Endothelial cell of umbilical vein (primary cell): ENCODE data around the gene RNF222. TPM values are rescaled to one million over a fixed set of nuclear protein-coding genes. Genes with fewer than 3 reads are reported as not detected.

ENCODE experiments used
- BruUV-seq: library from RNA; stranded (reverse); fragments of 400-500 nt; replicated peaks from 2 replicates; lab custom pipeline; 2021; lab: Mats Ljungman, UMichigan
- CTCF ChIA-PET: fragments of 300-600, 350-600 bp; sonication (Branson Sonifier 250); formaldehyde crosslinking; loops from one replicate; lab custom pipeline; 2021; ENCODE audit warnings: antibody characterized with exemption, inconsistent platforms; lab: Charles Lee
- POLR2A ChIA-PET: fragments of 300-600, 350-600 bp; sonication (Branson Sonifier 250); formaldehyde crosslinking; loops from one replicate; lab custom pipeline; 2021; ENCODE audit warnings: antibody characterized with exemption, inconsistent platforms; lab: Charles Lee
- DNase-seq: peaks from one replicate; pipeline ENCODE4 v3.0.0-alpha.2; 2011; ENCODE audit warnings: low read depth, low spot score
- FAIRE-seq: peaks from 2 replicates; lab custom pipeline; 2011; peaks lifted over from hg19 to GRCh38; lab: Jason Lieb, UNC
- H2AFZ ChIP-seq: 2 replicates; pipeline ENCODE4 v1.6.0; 2012; ENCODE audit warnings: low read depth, low read length, control low read depth, inconsistent platforms
- H3K27ac ChIP-seq: 2 replicates; pipeline ENCODE4 v1.5.1; 2011; ENCODE audit warnings: low read depth, mild to moderate bottlenecking, control low read depth, low read length, moderate library complexity; ENCODE audit not compliant: insufficient read depth
- H3K27me3 ChIP-seq, 2 experiments: 2 replicates each; pipeline versions ENCODE4 v1.6.0 to v1.6.1; 2011; ENCODE audit warnings: low read length in 2 of 2, mixed read lengths in 1 of 2; ENCODE audit not compliant: control insufficient read depth in 2 of 2, insufficient read depth in 2 of 2
- H3K36me3 ChIP-seq, 2 experiments: 2 replicates in 1 of 2; 3 replicates in 1 of 2; pipeline ENCODE4 v1.5.1; 2011; ENCODE audit warnings: low read length in 2 of 2, mild to moderate bottlenecking in 1 of 2, moderate library complexity in 1 of 2; ENCODE audit not compliant: control insufficient read depth in 2 of 2, insufficient read depth in 2 of 2; ENCODE audit errors: extremely low read depth in 1 of 2
- H3K4me1 ChIP-seq: 3 replicates; pipeline ENCODE4 v1.5.1; 2011; ENCODE audit warnings: mild to moderate bottlenecking, low read length; ENCODE audit not compliant: control insufficient read depth, insufficient read depth; ENCODE audit errors: extremely low read depth
- H3K4me2 ChIP-seq: 2 replicates; pipeline ENCODE4 v1.6.1; 2011; ENCODE audit warnings: low read length, control low read depth, mixed read lengths; ENCODE audit not compliant: insufficient read depth
- H3K4me3 ChIP-seq, 3 experiments: fragments of 200-600 bp in 1 of 3; sonication (generic), shearing (Covaris generic) in 1 of 3; replicated peaks in 1 of 3; 2 replicates each; pipeline ENCODE4 v1.5.1; 2011 to 2016; ENCODE audit warnings: control low read depth in 3 of 3, low read length in 3 of 3, mild to moderate bottlenecking in 2 of 3, inconsistent platforms in 1 of 3, low read depth in 1 of 3, moderate library complexity in 1 of 3; ENCODE audit not compliant: insufficient read depth in 1 of 3
- H3K79me2 ChIP-seq: 2 replicates; pipeline ENCODE4 v1.6.0; 2012; ENCODE audit warnings: low read length, inconsistent platforms; ENCODE audit not compliant: control insufficient read depth, insufficient read depth
- H3K9ac ChIP-seq: replicated peaks from 2 replicates; pipeline ENCODE3; 2011; ENCODE audit warnings: low read length, control low read depth; ENCODE audit not compliant: insufficient read depth; ENCODE audit errors: extremely low read depth
- H3K9me1 ChIP-seq: replicated peaks from 3 replicates; pipeline ENCODE4 v1.6.0; 2011; ENCODE audit warnings: mild to moderate bottlenecking, low read length; ENCODE audit not compliant: control insufficient read depth, insufficient read depth; ENCODE audit errors: extremely low read depth
- H3K9me3 ChIP-seq: replicated peaks from 2 replicates; pipeline ENCODE4 v1.5.1; 2012; ENCODE audit warnings: low read length, inconsistent platforms; ENCODE audit not compliant: control insufficient read depth, insufficient read depth
- H4K20me1 ChIP-seq: replicated peaks from 2 replicates; pipeline ENCODE3; 2011; ENCODE audit warnings: mild to moderate bottlenecking, low read length; ENCODE audit not compliant: control insufficient read depth, insufficient read depth; ENCODE audit errors: extremely low read depth
- CTCF ChIP-seq, 2 donors: IDR thresholded peaks; 1 replicate in 1 of 2; 2 replicates in 1 of 2; pipeline ENCODE4 v1.5.1; 2011; ENCODE audit warnings: low read length in 2 of 2, mild to moderate bottlenecking in 2 of 2, moderate library complexity in 2 of 2, control low read depth in 1 of 2, inconsistent platforms in 1 of 2, low read depth in 1 of 2; ENCODE audit not compliant: insufficient read depth in 1 of 2; ENCODE audit errors: extremely low read depth in 1 of 2
- EZH2 ChIP-seq: IDR thresholded peaks from 2 replicates; pipeline ENCODE4 v1.6.1; 2012; ENCODE audit warnings: borderline replicate concordance, low read depth, mild to moderate bottlenecking, moderate library complexity, low read length, inconsistent platforms; ENCODE audit not compliant: severe bottlenecking
- FOS ChIP-seq: IDR thresholded peaks from 2 replicates; pipeline ENCODE4 v1.6.1; 2011; ENCODE audit warnings: mild to moderate bottlenecking, low read length, moderate library complexity, borderline replicate concordance; ENCODE audit not compliant: insufficient read depth
- JUN ChIP-seq: IDR thresholded peaks from 2 replicates; pipeline ENCODE4 v1.6.1; 2011; ENCODE audit warnings: borderline replicate concordance, low read depth; ENCODE audit not compliant: insufficient read length, insufficient read depth
- MAX ChIP-seq: IDR thresholded peaks from 2 replicates; pipeline ENCODE4 v1.6.1; 2011; ENCODE audit not compliant: insufficient read depth, insufficient read length
- MYC ChIP-seq: IDR thresholded peaks from one replicate; pipeline ENCODE4 v1.6.1; 2011; ENCODE audit warnings: mild to moderate bottlenecking, low read depth, low read length
- POLR2AphosphoS5 ChIP-seq: IDR thresholded peaks from 2 replicates; pipeline ENCODE4 v1.6.1; 2012; ENCODE audit warnings: low read depth, mild to moderate bottlenecking, control low read depth, low read length, moderate library complexity; ENCODE audit not compliant: insufficient read depth
- dilution Hi-C: fragments of 300-500 bp; cut with MboI; formaldehyde crosslinking; loops from one replicate; pipeline ENCODE4 v1.15.0; 2019; ENCODE audit warnings: low sequenced_read_pairs; ENCODE audit not compliant: extremely low pct_ligation_motif_present
- intact Hi-C: fragments of 100-400 bp; cut with micrococcal nuclease; formaldehyde crosslinking; loops from one replicate; pipeline ENCODE4 v1.10.0; 2022
- polyA plus RNA-seq, 4 experiments: library from polyadenylated mRNA; depleted of rRNA in 3 of 4; stranded (reverse) in 3 of 4; unstranded in 1 of 4; fragments of >200 nt; gene quantifications; 2 replicates each; pipeline versions ENCODE4 v1.2.1 to v1.2.3, GENCODE V29; 2011 to 2012; ENCODE audit warnings: missing spikeins in 1 of 4
- total RNA-seq: library from RNA; stranded (reverse); gene quantifications from 2 replicates; pipeline ENCODE4 v1.2.3, GENCODE V29; 2021

The RNF222 gene
- total and polyA plus RNA-seq, 2 donors (not counting 3 experiments of a cell fraction or from before 2014, with no cell fraction given) = not detected

- intact Hi-C loops = no loop called here
- FAIRE-seq = peak; percentile 28
Measured at GRCh38 chr17:8341456-8341855, 56.2 kb downstream of the RNF222 start.

More at GRCh38 chr17:8341456-8341855, 56.2 kb downstream of the RNF222 start:
- H3K9me3 ChIP-seq = no peaks in the 10 kb centered on the region
- H2AFZ ChIP-seq = no peak overlapping the region
- no peaks in the 10 kb centered on the region for H3K36me3 ChIP-seq
- H3K9me1 ChIP-seq = no peaks in the 10 kb centered on the region
- H3K4me3 ChIP-seq = no peak overlapping the region
- dilution Hi-C loops = no loop called here
- CTCF ChIA-PET = interaction anchor here (1.1 to 1.3 kb wide), 2 partner anchors 10 to 19 kb away, joined by 3 read pairs; no protein-coding TSS in a partner anchor
- no peaks in the 10 kb centered on the region for H4K20me1 ChIP-seq
- DNase-seq = no peak
- H3K4me1 ChIP-seq = no peaks in the 10 kb centered on the region
- no peaks in the 10 kb centered on the region for H3K79me2 ChIP-seq
- H3K9ac ChIP-seq = no peak overlapping the region
- no peak overlapping the region for H3K27ac ChIP-seq
- no TSS peak for BruUV-seq
- peaks cover 8 to 16% of the 10 kb centered on the region in 2 experiments for H3K27me3 ChIP-seq
- TF ChIP-seq CTCF (IDR thresholded peaks at IDR 0.05; ENCODE audit: extremely low read depth in 1 of 2, insufficient read depth in 1 of 2, low read depth in 1 of 2, low read length in 2 of 2) = no peak
- no peak for TF ChIP-seq FOS
- no peak for TF ChIP-seq JUN
- no peak for TF ChIP-seq POLR2AphosphoS5
- no peak for TF ChIP-seq MYC
- no peak for TF ChIP-seq EZH2
- TF ChIP-seq MAX = no peak
- H3K4me2 ChIP-seq = no peak overlapping the region
- POLR2A ChIA-PET = no interaction called here

Other genes starting within 250 kb of the RNF222 start
- 32.1 and 36.5 TPM in 2 replicates for gene PER1, start 245.4 kb downstream of the RNF222 start, total RNA-seq
- gene PER1, start 245.4 kb downstream of the RNF222 start, polyA plus RNA-seq = 12.1 and 13.6 TPM in 2 replicates
- gene VAMP2, start 234.9 kb downstream of the RNF222 start, total RNA-seq = 31.7 and 35.9 TPM in 2 replicates
- 28.7 and 38.0 TPM in 2 replicates for gene VAMP2, start 234.9 kb downstream of the RNF222 start, polyA plus RNA-seq
- gene TMEM107, start 221.4 kb downstream of the RNF222 start, total RNA-seq = 20.0 and 20.4 TPM in 2 replicates
- gene TMEM107, start 221.4 kb downstream of the RNF222 start, polyA plus RNA-seq = 31.6 and 36.9 TPM in 2 replicates
- gene BORCS6, start 207.6 kb downstream of the RNF222 start, total RNA-seq = 8.3 and 9.0 TPM in 2 replicates
- gene BORCS6, start 207.6 kb downstream of the RNF222 start, polyA plus RNA-seq = 8.0 and 9.7 TPM in 2 replicates
- 104 and 107 TPM in 2 replicates for gene AURKB, start 187.3 kb downstream of the RNF222 start, total RNA-seq
- 67.8 and 69.2 TPM in 2 replicates for gene AURKB, start 187.3 kb downstream of the RNF222 start, polyA plus RNA-seq
- gene CTC1, start 149.8 kb downstream of the RNF222 start, total RNA-seq = 49.9 and 53.2 TPM in 2 replicates
- 36.3 and 38.3 TPM in 2 replicates for gene CTC1, start 149.8 kb downstream of the RNF222 start, polyA plus RNA-seq
- gene PFAS, start 148.5 kb downstream of the RNF222 start, total RNA-seq = 84.1 and 108 TPM in 2 replicates
- gene PFAS, start 148.5 kb downstream of the RNF222 start, polyA plus RNA-seq = 31.4 and 34.1 TPM in 2 replicates
- 36.5 and 36.8 TPM in 2 replicates for gene RANGRF, start 109.2 kb downstream of the RNF222 start, total RNA-seq
- gene RANGRF, start 109.2 kb downstream of the RNF222 start, polyA plus RNA-seq = 52.7 and 52.9 TPM in 2 replicates
- gene SLC25A35, start 102.4 kb downstream of the RNF222 start, total RNA-seq = 7.7 and 9.4 TPM in 2 replicates
- gene SLC25A35, start 102.4 kb downstream of the RNF222 start, polyA plus RNA-seq = 7.6 and 8.1 TPM in 2 replicates
- gene ARHGEF15, start 87.6 kb downstream of the RNF222 start, total RNA-seq = 78.6 and 108 TPM in 2 replicates
- 119 and 355 TPM in 2 replicates for gene ARHGEF15, start 87.6 kb downstream of the RNF222 start, polyA plus RNA-seq
- not detected in 2 replicates for gene ODF4, start 58.0 kb downstream of the RNF222 start, total RNA-seq
- gene ODF4, start 58.0 kb downstream of the RNF222 start, polyA plus RNA-seq = not detected in 2 replicates
- gene RPL26, start 14.6 kb downstream of the RNF222 start, total RNA-seq = 1,739 and 1,805 TPM in 2 replicates
- 1,647 and 2,229 TPM in 2 replicates for gene RPL26, start 14.6 kb downstream of the RNF222 start, polyA plus RNA-seq
- 60.0 and 65.7 TPM in 2 replicates for gene NDEL1, start 38.1 kb upstream of the RNF222 start, total RNA-seq
- gene NDEL1, start 38.1 kb upstream of the RNF222 start, polyA plus RNA-seq = 87.4 and 93.0 TPM in 2 replicates
- gene MYH10, start 232.9 kb upstream of the RNF222 start, total RNA-seq = 195 and 232 TPM in 2 replicates
- gene MYH10, start 232.9 kb upstream of the RNF222 start, polyA plus RNA-seq = 60.5 and 73.4 TPM in 2 replicates